Spleen (tissue), 11 donors: ENCODE results near the gene EIPR1. TPM values are rescaled to one million over a fixed set of nuclear protein-coding genes. Genes with fewer than 3 reads are reported as not detected.

Experiments
- DNase-seq: peaks from one replicate; pipeline ENCODE4 v3.0.0-alpha.2; 2020
- H3K27ac ChIP-seq, 8 donors: fragments of 200-600 bp; sonication (generic) in 7 of 8; 1 replicate in 4 of 8; 2 replicates in 4 of 8; pipeline versions ENCODE4 v1.5.0 to v1.8.0; 2016 to 2021; ENCODE audit warnings: inconsistent platforms in 4 of 8, mild to moderate bottlenecking in 4 of 8, moderate library complexity in 1 of 8
- H3K27me3 ChIP-seq, 7 donors: fragments of 200-600 bp; sonication (generic) in 6 of 7; replicated peaks in 1 of 7; 1 replicate in 4 of 7; 2 replicates in 3 of 7; pipeline versions ENCODE4 v1.5.0 to v1.8.0; 2016 to 2021; ENCODE audit warnings: inconsistent platforms in 3 of 7, mild to moderate bottlenecking in 1 of 7
- H3K36me3 ChIP-seq, 6 donors: fragments of 200-600 bp; sonication (generic) in 5 of 6; 1 replicate in 4 of 6; 2 replicates in 2 of 6; pipeline versions ENCODE4 v1.5.0 to v1.8.0; 2016 to 2021; ENCODE audit warnings: inconsistent platforms in 2 of 6
- H3K4me1 ChIP-seq, 6 donors: fragments of 200-600 bp; sonication (generic) in 5 of 6; 1 replicate in 3 of 6; 2 replicates in 3 of 6; pipeline versions ENCODE4 v1.5.0 to v1.8.0; 2016 to 2021; ENCODE audit warnings: inconsistent platforms in 3 of 6
- H3K4me3 ChIP-seq, 8 donors: fragments of 200-600 bp; sonication (generic) in 7 of 8; 1 replicate in 4 of 8; 2 replicates in 4 of 8; pipeline versions ENCODE4 v1.5.0 to v1.8.0; 2016 to 2021; ENCODE audit warnings: inconsistent platforms in 4 of 8, mild to moderate bottlenecking in 4 of 8, moderate library complexity in 2 of 8
- H3K9me3 ChIP-seq, 8 donors: fragments of 200-600 bp; sonication (generic) in 7 of 8; 1 replicate in 4 of 8; 2 replicates in 4 of 8; pipeline versions ENCODE4 v1.5.0 to v1.8.0; 2016 to 2021; ENCODE audit warnings: inconsistent platforms in 4 of 8
- CTCF ChIP-seq, 11 experiments: fragments of 200-600 bp in 7 of 11; fragments of 450-650 bp in 4 of 11; sonication (generic) in 4 of 11; IDR thresholded peaks in 8 of 11; conservative IDR thresholded peaks in 3 of 11; 1 replicate in 7 of 11; 2 replicates in 4 of 11; pipeline versions ENCODE4 v1.4.0 to v1.8.0; 2016 to 2021; ENCODE audit warnings: antibody characterized with exemption in 11 of 11, inconsistent platforms in 4 of 11, mild to moderate bottlenecking in 1 of 11
- POLR2A ChIP-seq, 3 donors: fragments of 450-650 bp; IDR thresholded peaks; one replicate each; pipeline ENCODE4 v1.5.1; 2017; ENCODE audit warnings: antibody characterized with exemption in 3 of 3, mild to moderate bottlenecking in 1 of 3
- POLR2AphosphoS5 ChIP-seq, 3 donors: sonication (generic); formaldehyde crosslinking; IDR thresholded peaks; one replicate each; pipeline ENCODE4 v1.5.1; 2017; ENCODE audit warnings: antibody characterized with exemption in 3 of 3
- WGBS, 5 donors: extraction: QIAGEN DNeasy Blood & Tissue Kit in 3 of 5; methylation state at CpG; one replicate each; pipeline versions ENCODE4 v1.1.5 to v1.1.7; 2013 to 2018; 5-methylcytosine and 5-hydroxymethylcytosine counted together
- intact Hi-C: fragments of 100-400 bp; cut with DNase I; formaldehyde crosslinking; loops from one replicate; pipeline ENCODE4 v1.15.0; 2023; ENCODE audit warnings: low total_unique reads
- polyA plus RNA-seq, 3 donors: library from polyadenylated mRNA; stranded (reverse); fragments of 200-250 nt; gene quantifications; one replicate each; pipeline ENCODE4 v1.2.1, GENCODE V29; 2013
- total RNA-seq, 7 donors: library from RNA; depleted of rRNA in 3 of 7; stranded (reverse); fragments of >200 nt in 3 of 7; fragmentation: NEBNext Ultra II Directional in 4 of 7; extraction: Animal tissue kit (Norgen Biotek cat#: 25700) in 4 of 7; gene quantifications; one replicate each; pipeline versions ENCODE4 v1.1.0 to v1.2.1, GENCODE V29; 2016 to 2021
- donor health status: healthy with polysubstance abuse.
- donor health status: DM: no; HTN: no; CAD: no; lungs with moderate emphysema.
- donor health status: DM: no; HTN: no; CAD: no.
- donor health status: Bipolar disorder and iron deficiency.
- donor health status: healthy.
- donor health status: DM: no; HTN: no; CAD: no.
- donor health status: DM: yes; HTN: yes; CAD: no.

The EIPR1 gene
- total and polyA plus RNA-seq, 10 donors = 16.1 to 60.1 (median 26.3) TPM

- H3K36me3 ChIP-seq = peaks cover 0 to 37% (median 3%) of the 10 kb centered on the region in 6 donors
- WGBS, 5 donors = 87 to 95% (median 92%) methylated on average over 12 of the region's 12 CpGs
- H3K4me1 ChIP-seq = peaks cover 0 to 16% (median 2%) of the 10 kb centered on the region in 6 donors
- H3K4me3 ChIP-seq = no peak overlapping the region
- no peak overlapping the region for H3K27ac ChIP-seq
- TF ChIP-seq POLR2AphosphoS5 (IDR thresholded peaks at IDR 0.05) (no peak), POLR2A (IDR thresholded peaks at IDR 0.05) (no peak), CTCF (IDR thresholded peaks at IDR 0.05 in 8 of 11, conservative IDR thresholded peaks at IDR 0.05 in 3 of 11) (no peak)
- intact Hi-C loops = no loop called here
- no peaks in the 10 kb centered on the region for H3K27me3 ChIP-seq
- H3K9me3 ChIP-seq = no peaks in the 10 kb centered on the region
- DNase-seq = no peak
Observed at GRCh38 chr2:3236300-3237045, 141.1 kb downstream of the EIPR1 start.

GRCh38 chr2:3233877-3234276 is 143.7 kb downstream of the EIPR1 start:
- intact Hi-C loops = no loop called here
- no peaks in the 10 kb centered on the region for H3K27me3 ChIP-seq
- no peak overlapping the region for H3K4me3 ChIP-seq
- H3K36me3 ChIP-seq = peaks cover 0 to 35% (median 3%) of the 10 kb centered on the region in 6 donors
- WGBS, 5 donors = 91 to 99% (median 98%) methylated on average over 2 of the region's 2 CpGs
- no peak for DNase-seq
- H3K9me3 ChIP-seq = peaks cover 0 to 18% (median 12%) of the 10 kb centered on the region in 8 donors
- H3K4me1 ChIP-seq = peaks cover 0 to 2% (median 0%) of the 10 kb centered on the region in 6 donors
- H3K27ac ChIP-seq = no peak overlapping the region
- no peak for TF ChIP-seq POLR2A (IDR thresholded peaks at IDR 0.05)
- no peak for TF ChIP-seq CTCF (IDR thresholded peaks at IDR 0.05 in 8 of 11, conservative IDR thresholded peaks at IDR 0.05 in 3 of 11)
- TF ChIP-seq POLR2AphosphoS5 (IDR thresholded peaks at IDR 0.05) = no peak

DNA sequence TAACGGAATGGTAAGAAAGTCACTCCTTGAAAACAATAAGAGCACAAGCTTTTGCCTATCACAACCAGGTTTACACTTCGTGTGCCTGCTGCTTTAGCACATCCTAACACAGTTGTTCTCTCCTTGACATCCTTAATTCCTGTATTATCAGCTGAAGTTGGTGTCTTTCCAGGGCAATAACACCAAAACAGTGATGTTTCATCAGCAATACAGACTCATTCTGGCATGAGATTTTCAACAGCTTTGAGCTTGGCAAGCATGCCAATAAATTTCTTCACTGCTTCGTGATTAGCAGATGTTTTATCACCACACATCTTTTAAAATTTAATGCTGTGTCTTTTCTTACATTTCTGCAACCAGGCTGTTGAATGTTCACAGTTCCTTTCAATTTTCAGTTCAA is 148.4 kb downstream of the EIPR1 start:
- DNase-seq = no peak
- no peaks in the 10 kb centered on the region for H3K27me3 ChIP-seq
- no peak overlapping the region for H3K27ac ChIP-seq
- no peak overlapping the region for H3K4me3 ChIP-seq
- no peaks in the 10 kb centered on the region for H3K4me1 ChIP-seq
- intact Hi-C loops = no loop called here
- H3K9me3 ChIP-seq = peaks cover 0 to 27% (median 14%) of the 10 kb centered on the region in 8 donors
- WGBS, 5 donors = 95 to 99% (median 98%) methylated on average over 3 of the region's 3 CpGs
- TF ChIP-seq POLR2AphosphoS5 (IDR thresholded peaks at IDR 0.05) = no peak
- H3K36me3 ChIP-seq = peaks cover 0 to 15% (median 3%) of the 10 kb centered on the region in 6 donors

- no peak for TF ChIP-seq POLR2AphosphoS5 (IDR thresholded peaks at IDR 0.05)
- TF ChIP-seq POLR2A (IDR thresholded peaks at IDR 0.05) = no peak
- TF ChIP-seq CTCF (IDR thresholded peaks at IDR 0.05 in 8 of 11, conservative IDR thresholded peaks at IDR 0.05 in 3 of 11) = no peak
- no peak for DNase-seq
- intact Hi-C loops = no loop called here
- Histone ChIP-seq H3K4me3 (no peak overlapping the region), H3K27me3 (no peaks in the 10 kb centered on the region), H3K36me3 (no peaks in the 10 kb centered on the region), H3K9me3 (peaks cover 0 to 18% (median 10%) of the 10 kb centered on the region in 8 donors), H3K27ac (no peak overlapping the region), H3K4me1 (peaks cover 0 to 19% (median 16%) of the 10 kb centered on the region in 6 donors)
- WGBS, 5 donors = 82 to 91% (median 86%) methylated on average over 7 to 9 of the region's 9 CpGs
Observed at GRCh38 chr2:3224681-3225080, 152.9 kb downstream of the EIPR1 start.
